Measurements from ENCODE around the gene TST.

DNA sequence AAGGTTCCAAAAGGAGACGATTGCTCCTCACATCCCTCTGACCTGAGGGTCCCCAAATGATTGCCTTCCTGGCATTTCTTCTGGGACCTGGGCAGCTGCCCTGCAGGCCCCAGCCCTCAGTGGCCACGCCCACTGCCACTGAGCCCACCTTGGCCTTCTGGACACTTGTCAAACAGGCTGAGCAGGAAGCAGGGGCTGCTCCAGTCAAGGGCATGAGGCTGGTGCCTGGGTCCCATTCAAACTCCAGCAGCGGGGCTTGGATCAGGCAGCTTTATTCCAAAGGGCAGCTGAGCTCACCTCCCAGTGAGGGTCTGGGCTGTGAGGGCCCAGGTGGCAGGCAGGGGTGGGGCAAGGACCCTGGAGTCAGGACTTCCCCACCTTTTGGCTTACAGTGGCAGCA is 45.9 kb upstream of the TST start:
- TF ChIP-seq, protein P1, sequence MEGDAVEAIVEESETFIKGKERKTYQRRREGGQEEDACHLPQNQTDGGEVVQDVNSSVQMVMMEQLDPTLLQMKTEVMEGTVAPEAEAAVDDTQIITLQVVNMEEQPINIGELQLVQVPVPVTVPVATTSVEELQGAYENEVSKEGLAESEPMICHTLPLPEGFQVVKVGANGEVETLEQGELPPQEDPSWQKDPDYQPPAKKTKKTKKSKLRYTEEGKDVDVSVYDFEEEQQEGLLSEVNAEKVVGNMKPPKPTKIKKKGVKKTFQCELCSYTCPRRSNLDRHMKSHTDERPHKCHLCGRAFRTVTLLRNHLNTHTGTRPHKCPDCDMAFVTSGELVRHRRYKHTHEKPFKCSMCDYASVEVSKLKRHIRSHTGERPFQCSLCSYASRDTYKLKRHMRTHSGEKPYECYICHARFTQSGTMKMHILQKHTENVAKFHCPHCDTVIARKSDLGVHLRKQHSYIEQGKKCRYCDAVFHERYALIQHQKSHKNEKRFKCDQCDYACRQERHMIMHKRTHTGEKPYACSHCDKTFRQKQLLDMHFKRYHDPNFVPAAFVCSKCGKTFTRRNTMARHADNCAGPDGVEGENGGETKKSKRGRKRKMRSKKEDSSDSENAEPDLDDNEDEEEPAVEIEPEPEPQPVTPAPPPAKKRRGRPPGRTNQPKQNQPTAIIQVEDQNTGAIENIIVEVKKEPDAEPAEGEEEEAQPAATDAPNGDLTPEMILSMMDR (IDR thresholded peaks at IDR 0.05 in 4 of 5, conservative IDR thresholded peaks at IDR 0.05 in 1 of 5): no peak
- no peak for TF ChIP-seq POLR2A (IDR thresholded peaks at IDR 0.05)

Measured in gastrocnemius medialis (tissue), 4 donors.